Left renal pelvis (tissue), 4 donors: Measurements from ENCODE around the gene SDK2. TPM values are rescaled to one million over a fixed set of nuclear protein-coding genes. Genes with fewer than 3 reads are reported as not detected.

Experiments used
- DNase-seq, 4 donors: peaks; one replicate each; pipeline ENCODE4 v3.0.0-alpha.2; 2013; ENCODE audit warnings: low read depth in 4 of 4, low spot score in 3 of 4
- polyA plus RNA-seq, 4 donors: library from polyadenylated mRNA; unstranded; fragments of 120-200 nt; gene quantifications; one replicate each; pipeline ENCODE4 v1.2.1, GENCODE V29; 2013; ENCODE audit not compliant: insufficient read length in 4 of 4

Gene SDK2
- polyA plus RNA-seq, 4 donors = 6.8 to 9.6 (median 9.3) TPM

GRCh38 chr17:73654241-73654640 is 10.0 kb upstream of the SDK2 start:
- DNase-seq = no peak

GRCh38 chr17:73653810-73654209 is 9.6 kb upstream of the SDK2 start:
- DNase-seq = no peak

DNA sequence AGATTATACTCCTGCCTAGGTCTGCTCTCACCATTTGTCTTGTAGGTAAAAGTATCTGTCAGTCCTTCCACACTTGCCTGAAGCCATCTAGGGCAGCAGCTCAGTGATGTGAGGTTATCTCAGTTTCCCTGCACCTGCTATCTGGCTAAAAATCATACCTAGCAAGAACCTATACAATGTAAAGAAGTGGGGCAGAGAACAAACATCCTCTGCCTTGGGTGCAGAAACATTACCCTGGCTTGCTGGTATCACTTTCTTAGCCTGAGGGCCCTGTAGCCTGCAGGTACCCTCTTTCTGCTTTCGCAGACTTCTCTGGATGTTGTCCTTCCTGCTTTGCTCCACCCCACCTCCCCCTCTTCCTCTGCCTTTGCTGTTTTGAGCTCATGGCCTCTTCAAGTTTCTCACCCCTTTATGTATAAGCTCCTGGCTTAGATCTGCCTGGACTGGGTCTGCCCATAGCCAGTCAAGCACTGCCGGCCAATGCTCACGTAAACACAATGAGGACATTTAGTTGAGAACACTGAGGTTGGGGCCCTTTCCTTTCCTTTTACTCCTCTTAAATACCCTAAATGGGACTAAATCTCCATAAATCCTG is 8.7 kb upstream of the SDK2 start:
- DNase-seq = no peak

- DNase-seq = no peak
Measured at GRCh38 chr17:73650617-73651200, 6.5 kb upstream of the SDK2 start.

DNA sequence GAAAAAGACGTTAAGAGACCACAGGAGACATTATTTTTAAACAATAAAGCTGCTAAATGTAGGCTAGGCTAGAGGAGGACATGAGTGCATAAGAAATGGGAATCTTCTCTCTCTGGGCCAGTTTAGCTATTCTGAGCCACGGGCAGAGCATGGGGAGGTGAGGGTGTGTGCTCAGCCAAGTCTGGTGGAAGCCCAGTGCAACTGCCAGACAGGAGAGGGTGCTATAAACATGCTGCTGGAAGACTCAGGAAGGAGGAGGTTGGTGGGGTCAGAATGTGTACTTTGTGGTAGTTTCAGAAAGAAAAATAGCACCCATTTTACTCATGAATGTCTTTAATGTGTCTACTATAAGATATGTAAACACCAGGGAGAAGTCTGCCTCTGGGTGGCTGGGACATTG is 5.9 kb upstream of the SDK2 start:
- no peak for DNase-seq

DNA sequence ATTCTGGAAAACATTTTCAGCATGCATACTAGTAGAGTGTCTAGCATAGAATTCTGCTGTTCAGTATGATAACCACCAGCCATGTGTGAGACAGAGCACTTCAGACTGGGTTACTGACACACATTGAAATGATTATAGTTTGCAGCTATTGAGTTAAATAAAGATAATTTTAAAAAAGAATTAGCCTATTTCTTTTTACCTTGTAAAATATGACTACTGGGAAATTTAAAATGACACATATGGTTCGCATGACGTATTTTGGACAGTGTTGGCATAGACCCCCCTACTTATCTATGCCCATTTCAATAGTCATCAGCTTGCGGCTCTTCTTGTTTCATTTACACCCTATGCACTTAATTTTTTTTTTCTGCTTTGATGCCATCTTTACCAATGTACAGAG is 4.7 kb upstream of the SDK2 start:
- DNase-seq = no peak

DNA sequence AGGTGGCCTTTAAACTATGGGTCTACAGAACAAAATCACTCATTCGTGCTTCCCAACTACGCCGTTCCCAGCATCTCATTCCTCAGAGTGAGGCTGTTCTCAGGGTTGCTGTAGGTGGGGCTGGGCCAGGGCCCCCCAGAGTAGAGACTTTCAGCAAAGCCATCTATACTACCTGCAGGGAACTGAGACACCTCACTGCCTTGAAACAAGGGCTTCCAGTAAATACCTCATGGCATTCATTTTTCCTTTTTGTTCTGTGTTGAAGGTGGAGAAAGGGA is 4.2 kb upstream of the SDK2 start:
- DNase-seq = no peak

DNA sequence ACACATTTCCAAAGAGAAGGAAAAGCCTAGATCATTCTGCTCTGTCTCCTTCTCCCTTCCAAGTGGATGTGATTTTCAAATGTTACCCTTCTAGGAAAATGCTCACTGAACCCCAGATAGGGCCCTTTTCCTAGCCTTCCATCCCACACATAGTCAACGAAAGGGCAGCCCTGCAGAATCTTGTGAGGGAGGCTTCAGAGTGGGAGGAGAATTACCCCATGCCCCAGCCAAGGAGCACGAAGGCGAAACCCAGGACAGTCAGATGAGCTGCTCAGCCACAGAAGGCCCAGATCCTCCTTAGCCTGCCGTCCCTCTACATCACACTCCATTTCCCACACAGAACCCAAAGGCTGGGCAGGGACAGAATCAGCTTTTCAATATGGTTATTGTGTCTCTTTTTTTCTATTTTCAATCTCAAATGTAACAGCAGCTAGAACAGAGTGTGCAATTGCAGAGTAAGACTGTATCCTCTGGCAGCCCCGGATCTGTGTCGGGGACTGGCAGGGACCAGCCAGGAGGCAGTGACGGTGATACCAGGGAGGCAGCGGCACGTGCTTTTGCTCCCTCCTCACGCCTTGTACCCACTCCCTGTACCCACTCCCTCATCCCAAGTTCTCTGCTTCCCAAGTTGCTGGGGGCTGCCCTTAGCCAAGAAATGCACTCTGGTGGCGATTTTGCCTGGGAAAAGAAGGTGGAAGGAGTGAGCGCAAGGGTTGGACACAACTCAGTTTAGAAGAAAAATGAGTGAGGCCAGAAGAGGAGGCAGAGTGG is 3.7 kb upstream of the SDK2 start:
- DNase-seq = no peak

DNA sequence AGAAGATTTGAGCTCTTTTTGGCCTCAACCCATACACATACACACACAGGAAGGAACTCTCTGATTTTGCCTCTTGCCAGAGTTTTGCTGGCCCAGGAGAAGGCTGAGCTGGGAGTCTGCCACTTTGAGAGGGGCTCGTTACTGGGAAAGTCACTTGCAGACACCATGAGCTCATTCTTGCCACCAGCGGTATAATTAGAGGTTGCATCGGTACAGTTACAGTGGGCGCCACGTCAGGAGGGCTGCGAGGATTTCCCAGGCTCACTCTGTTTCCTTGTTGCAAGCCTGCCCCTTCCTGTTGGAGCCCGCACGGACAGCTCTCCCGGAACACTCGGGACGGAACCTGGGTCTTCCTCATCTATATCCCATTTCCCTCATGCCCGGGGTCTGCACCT is 3.1 kb upstream of the SDK2 start:
- no peak for DNase-seq

DNA sequence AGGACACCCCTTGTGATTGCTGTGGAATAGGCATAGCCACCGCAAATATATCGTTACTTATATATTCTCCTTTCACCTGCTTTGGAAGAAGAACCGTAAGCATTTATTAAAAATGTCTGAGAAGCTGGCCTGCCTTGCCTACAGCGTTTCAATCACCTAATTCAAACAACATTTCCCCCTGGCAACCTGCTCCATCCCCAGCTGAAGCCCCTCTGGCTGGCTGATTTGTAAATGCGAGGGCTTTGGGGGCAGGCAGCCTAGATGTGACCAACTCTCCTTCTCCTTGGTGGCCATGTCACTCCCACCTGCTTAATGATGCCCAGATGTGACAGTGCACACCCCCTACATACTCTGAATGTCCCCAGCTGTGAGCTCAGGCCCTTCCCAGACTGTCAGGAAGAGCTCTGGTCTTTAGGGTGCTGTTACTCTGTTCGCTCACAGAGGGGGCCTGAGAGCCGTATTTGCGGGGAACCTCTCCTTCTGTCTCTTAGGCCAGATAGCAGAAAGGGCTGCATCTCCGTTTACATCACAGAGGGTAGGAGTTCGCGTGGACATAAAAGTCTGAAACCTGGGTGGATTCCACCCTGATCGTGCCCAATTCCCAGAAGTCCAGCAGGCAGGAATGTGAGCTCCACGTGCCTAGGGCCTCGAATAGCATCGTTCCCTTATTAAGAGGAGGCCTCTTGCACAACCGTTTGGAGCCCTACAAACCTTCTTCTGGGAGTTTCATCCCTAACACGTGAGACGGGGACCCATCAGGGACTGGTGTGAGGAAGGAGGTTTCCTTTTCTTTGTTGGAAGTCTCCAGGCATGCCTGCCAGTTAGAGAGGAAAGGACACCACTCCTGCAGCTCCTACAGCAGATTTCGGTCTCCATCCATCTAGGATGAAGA is 2.4 kb upstream of the SDK2 start:
- DNase-seq = no peak

- no peak for DNase-seq
Measured at GRCh38 chr17:73645050-73645871, 1.0 kb upstream of the SDK2 start.

GRCh38 chr17:73643852-73644144 is 447 bp downstream of the SDK2 start:
- no peak for DNase-seq

DNA sequence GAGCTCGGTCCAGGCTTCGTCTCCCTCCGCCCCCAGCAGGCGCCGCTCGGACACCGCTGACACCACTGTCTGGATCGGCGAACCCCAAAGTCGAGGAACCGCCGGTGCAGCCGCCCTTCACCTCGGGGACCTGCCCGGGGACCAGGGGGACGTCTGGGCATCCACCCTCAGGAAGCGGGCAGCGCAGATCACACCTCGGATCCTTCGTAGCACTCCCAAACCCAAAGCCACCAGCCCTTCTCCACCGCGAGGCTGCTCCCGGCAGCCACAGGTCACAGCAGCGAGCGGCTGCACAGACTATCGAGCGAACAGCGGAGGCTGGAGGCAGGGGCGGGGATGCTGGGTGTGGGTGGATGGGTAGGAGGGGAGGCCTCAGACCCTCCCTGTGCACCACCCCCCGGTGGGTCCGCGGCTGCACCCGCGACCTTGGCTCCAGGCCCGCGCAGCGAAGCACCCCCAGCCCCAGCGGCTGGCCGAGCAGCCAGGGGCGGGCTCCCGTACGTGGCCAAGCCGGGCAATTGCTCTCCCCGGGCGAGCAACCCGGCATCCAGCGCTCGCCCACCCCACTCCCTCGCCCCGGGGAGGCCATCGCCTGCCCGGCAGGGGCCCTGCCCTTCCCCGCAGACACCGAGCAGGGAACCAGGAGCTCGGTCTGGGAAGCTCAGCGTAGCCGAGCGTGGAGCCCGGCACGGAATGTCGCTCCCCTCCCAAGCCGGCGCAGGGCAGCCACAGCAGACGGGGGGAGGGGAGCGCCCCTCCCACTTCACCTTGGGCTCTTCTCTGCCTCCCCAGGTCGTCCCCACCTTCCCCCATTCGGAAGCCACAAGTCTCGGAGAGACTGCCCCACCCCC is 1.0 kb downstream of the SDK2 start:
- DNase-seq = no peak

DNA sequence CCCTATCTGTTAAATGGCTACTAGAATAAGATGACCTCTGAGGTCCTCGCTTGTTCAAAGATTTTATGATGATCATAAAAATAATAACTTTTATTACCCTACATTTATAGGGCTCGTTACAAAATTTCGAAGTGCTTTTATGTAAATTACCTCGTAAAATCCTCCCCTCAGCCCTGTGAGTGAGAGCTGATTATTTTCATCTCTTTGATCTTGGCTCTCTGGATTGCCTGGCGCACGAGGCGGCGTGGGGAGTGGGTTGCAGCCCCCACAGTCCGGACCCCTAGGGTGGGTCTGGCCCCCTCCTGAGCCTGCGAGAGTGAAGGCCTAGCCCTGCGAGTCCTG is 1.6 kb downstream of the SDK2 start:
- DNase-seq = no peak

- DNase-seq = no peak
Measured at GRCh38 chr17:73641826-73642600, 2.2 kb downstream of the SDK2 start.

- DNase-seq = no peak
Measured at GRCh38 chr17:73640691-73641090, 3.6 kb downstream of the SDK2 start.

DNA sequence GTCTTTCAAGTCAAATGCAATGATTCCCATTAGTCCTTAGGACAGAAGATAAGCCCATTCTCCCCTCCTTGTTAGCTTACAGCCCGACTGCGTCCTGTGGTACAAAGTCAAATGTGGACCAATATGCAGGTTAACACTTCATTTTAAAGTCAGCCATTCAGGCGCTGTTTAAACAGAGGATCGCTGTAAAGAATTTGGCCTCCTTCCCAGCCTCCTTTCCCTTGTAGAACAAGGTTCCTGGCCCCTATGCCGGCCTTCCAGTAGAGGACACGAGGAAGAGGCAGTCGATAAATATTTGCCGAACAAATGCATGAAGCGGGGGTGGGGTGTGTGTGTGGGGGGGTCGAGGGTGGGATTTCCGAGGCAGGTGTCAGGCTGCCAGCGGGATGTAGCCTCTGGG is 4.3 kb downstream of the SDK2 start:
- DNase-seq = no peak

DNA sequence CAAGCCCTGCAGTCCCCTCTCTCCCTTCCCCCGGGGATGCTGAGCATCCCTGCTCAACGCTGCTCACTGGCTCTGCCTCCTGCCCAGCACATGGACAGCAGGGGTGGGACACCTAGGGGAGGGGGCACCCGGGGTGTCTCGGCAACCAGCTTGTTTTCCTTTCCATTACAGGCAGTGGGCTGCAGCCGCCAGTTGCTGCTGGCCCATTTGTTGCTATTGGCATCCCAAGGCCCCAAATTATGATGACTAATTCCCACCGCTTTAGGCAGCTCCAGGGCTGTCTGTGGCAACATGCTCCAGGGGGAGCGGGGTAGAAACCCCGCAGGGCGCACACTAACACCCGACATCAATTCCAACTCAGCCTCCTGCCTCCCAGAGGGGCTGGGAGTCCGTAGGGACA is 4.9 kb downstream of the SDK2 start:
- no peak for DNase-seq

DNA sequence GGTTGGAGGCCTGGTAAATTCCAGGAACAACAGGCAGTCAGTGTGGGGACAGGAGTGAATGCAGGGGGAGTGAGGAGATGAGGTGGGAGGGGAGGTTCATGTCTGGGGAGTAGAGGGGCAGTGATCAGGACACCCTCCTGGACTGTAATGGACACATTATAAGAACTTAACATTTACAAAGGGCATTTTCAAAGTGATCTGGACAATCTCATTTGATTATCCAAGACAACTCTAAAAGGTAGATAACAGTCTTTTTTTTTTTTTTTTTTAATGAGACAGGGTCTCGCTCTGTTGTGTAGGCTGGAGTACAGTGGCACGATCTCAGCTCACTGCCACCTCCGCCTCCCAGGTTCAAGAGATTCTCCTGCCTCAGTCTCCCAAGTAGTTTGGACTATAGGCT is 5.7 kb downstream of the SDK2 start:
- DNase-seq = no peak
